ENCODE data around the gene ID2. TPM values are rescaled to one million over a fixed set of nuclear protein-coding genes. Genes with fewer than 3 reads are reported as not detected.

Gene ID2
- total and polyA plus RNA-seq, 2 of the 13 experiments (the other 11 are each of a cell fraction or from before 2014, with no cell fraction given) = 214 to 719 TPM

GRCh38 chr2:8684878-8685696 is 3.2 kb downstream of the ID2 start (continued):
- peak; percentile 50; the same call in 1 of the 2 replicates for TF ChIP-seq ZBTB14 (CRISPR knock-in tag; IDR thresholded peaks at IDR 0.05)
- TF ChIP-seq ARID2 (CRISPR knock-in tag; IDR thresholded peaks at IDR 0.05; ENCODE audit: borderline replicate concordance) = peak; percentile 70; the same call in 1 of the 2 replicates
- no peak; the same call in none of the 2 replicates for TF ChIP-seq ETV5 (CRISPR knock-in tag; IDR thresholded peaks at IDR 0.05; ENCODE audit: borderline replicate concordance)
- TF ChIP-seq POGK (CRISPR knock-in tag; conservative IDR thresholded peaks at IDR 0.05) = no peak; the same call in 1 of the 2 replicates
- peak; percentile 62; the same call in 1 of the 2 replicates for TF ChIP-seq HOXA3 (CRISPR knock-in tag; IDR thresholded peaks at IDR 0.05)
- TF ChIP-seq ZNF687 (CRISPR knock-in tag; IDR thresholded peaks at IDR 0.05) = peak; percentile 97
- peak; percentile 69; the same call in 1 of the 2 replicates for TF ChIP-seq MED1 (CRISPR knock-in tag; IDR thresholded peaks at IDR 0.05)
- TF ChIP-seq MTERF4 (CRISPR knock-in tag; IDR thresholded peaks at IDR 0.05) = no peak
- 0 out of 2 replicates have a peak, but pooled peaks have one; percentile 37 for TF ChIP-seq HDAC6 (IDR thresholded peaks at IDR 0.05; ENCODE audit: low read depth, low read length)
- peak; percentile 90 for TF ChIP-seq SALL1 (CRISPR knock-in tag; IDR thresholded peaks at IDR 0.05)
- TF ChIP-seq ZGPAT (CRISPR knock-in tag; IDR thresholded peaks at IDR 0.05) = peak; percentile 69
- TF ChIP-seq MXI1 (IDR thresholded peaks at IDR 0.05; ENCODE audit: borderline replicate concordance, low read depth, low read length) = peak; percentile 71; the same call in 2 of the 3 replicates
- no peak; the same call in 1 of the 2 replicates for TF ChIP-seq ZNF430 (CRISPR knock-in tag; IDR thresholded peaks at IDR 0.05)
- no peak; the same call in 1 of the 2 replicates for TF ChIP-seq SNAPC5 (CRISPR knock-in tag; IDR thresholded peaks at IDR 0.05; ENCODE audit: borderline replicate concordance)
- TF ChIP-seq ZNF503 (CRISPR knock-in tag; IDR thresholded peaks at IDR 0.05) = 0 out of 2 replicates have a peak, but pooled peaks have one; percentile 49

Data from HepG2 (cell line).